Common myeloid progenitor, CD34-positive (primary cell): ENCODE data around the gene FOXA1.
"Not testable (repeated sequence)": the region's sequence is repeated elsewhere in the genome, so short reads cannot be mapped to it uniquely, and the experiment has no call there.

ENCODE experiments used
- CTCF ChIA-PET: fragments of 350-600 bp; sonication (Branson Sonifier 250); formaldehyde crosslinking; loops from one replicate; lab custom pipeline; 2021; ENCODE audit warnings: antibody characterized with exemption; lab: Charles Lee
- POLR2A ChIA-PET: fragments of 350-600 bp; sonication (Branson Sonifier 250); formaldehyde crosslinking; loops from one replicate; lab custom pipeline; 2021; ENCODE audit warnings: antibody characterized with exemption; lab: Charles Lee
- DNase-seq, 3 donors: peaks; one replicate each; pipeline versions ENCODE4 v3.0.0 to v3.0.0-alpha.2; 2013
- H3K27ac ChIP-seq, 2 experiments: 1 replicate in 1 of 2; 2 replicates in 1 of 2; pipeline ENCODE4 v1.7.0; 2013; ENCODE audit warnings: inconsistent platforms in 2 of 2, low read length in 2 of 2, mild to moderate bottlenecking in 2 of 2, low read depth in 1 of 2, moderate library complexity in 1 of 2; ENCODE audit not compliant: severe bottlenecking in 2 of 2, insufficient read depth in 1 of 2, poor library complexity in 1 of 2
- H3K27me3 ChIP-seq, 5 experiments: replicated peaks in 2 of 5; 1 replicate in 3 of 5; 2 replicates in 2 of 5; pipeline versions ENCODE4 v1.6.1 to v1.7.0; 2013; ENCODE audit warnings: low read length in 4 of 5, mild to moderate bottlenecking in 2 of 5, moderate library complexity in 2 of 5, inconsistent platforms in 1 of 5; ENCODE audit not compliant: insufficient read depth in 5 of 5, control insufficient read depth in 4 of 5
- H3K36me3 ChIP-seq, 4 experiments: 1 replicate in 2 of 4; 2 replicates in 2 of 4; pipeline versions ENCODE4 v1.6.1 to v1.7.0; 2013; ENCODE audit warnings: low read length in 3 of 4, control low read depth in 1 of 4, mild to moderate bottlenecking in 1 of 4; ENCODE audit not compliant: control insufficient read depth in 4 of 4, insufficient read depth in 4 of 4
- H3K4me1 ChIP-seq, 4 experiments: 1 replicate in 3 of 4; 2 replicates in 1 of 4; pipeline versions ENCODE4 v1.6.1 to v1.7.1; 2013; ENCODE audit warnings: low read length in 3 of 4, mild to moderate bottlenecking in 3 of 4, control low read depth in 1 of 4, inconsistent platforms in 1 of 4, moderate library complexity in 1 of 4; ENCODE audit not compliant: control insufficient read depth in 4 of 4, insufficient read depth in 4 of 4; ENCODE audit errors: control extremely low read depth in 1 of 4
- H3K4me3 ChIP-seq, 7 experiments: 1 replicate in 4 of 7; 2 replicates in 3 of 7; pipeline versions ENCODE4 v1.5.1 to v1.7.0; 2013; ENCODE audit warnings: mild to moderate bottlenecking in 7 of 7, low read length in 6 of 7, moderate library complexity in 6 of 7, inconsistent platforms in 2 of 7, low read depth in 2 of 7, control low read depth in 1 of 7; ENCODE audit not compliant: insufficient read depth in 4 of 7, control insufficient read depth in 1 of 7; ENCODE audit errors: extremely low read depth in 1 of 7
- H3K9me3 ChIP-seq, 5 experiments: 1 replicate in 4 of 5; 2 replicates in 1 of 5; pipeline versions ENCODE4 v1.6.1 to v1.7.1; 2013; ENCODE audit warnings: low read length in 4 of 5, mild to moderate bottlenecking in 2 of 5, inconsistent platforms in 1 of 5, low read depth in 1 of 5, moderate library complexity in 1 of 5; ENCODE audit not compliant: control insufficient read depth in 4 of 5, insufficient read depth in 2 of 5; ENCODE audit errors: control extremely low read depth in 1 of 5
- WGBS: methylation state at CpG from one replicate; pipeline ENCODE4 v1.1.5; 2013; ENCODE audit not compliant: insufficient coverage; 5-methylcytosine and 5-hydroxymethylcytosine counted together

The FOXA1 gene

GRCh38 chr14:37559386-37559785, 35.7 kb downstream of the FOXA1 start:
- H3K4me3 ChIP-seq = no peak overlapping the region
- no peaks in the 10 kb centered on the region for H3K4me1 ChIP-seq
- H3K27ac ChIP-seq = no peak overlapping the region
- DNase-seq = no peak
- H3K9me3 ChIP-seq = peaks cover 0 to 6% (median 0%) of the 10 kb centered on the region in 5 experiments
- 93% methylated on average over 3 of the region's 6 CpGs for WGBS
- H3K27me3 ChIP-seq = no peaks in the 10 kb centered on the region
- ChIA-PET POLR2A (no interaction called here), CTCF (interaction anchor here (0.6 to 0.9 kb wide), 2 partner anchors 22 to 38 kb away, joined by 3 to 4 read pairs; no protein-coding TSS in a partner anchor)
- H3K36me3 ChIP-seq = no peaks in the 10 kb centered on the region

- Histone ChIP-seq H3K27ac (no peak overlapping the region), H3K4me1 (no peaks in the 10 kb centered on the region), H3K4me3 (no peak overlapping the region), H3K36me3 (no peaks in the 10 kb centered on the region), H3K9me3 (peaks cover 0 to 9% (median 0%) of the 10 kb centered on the region in 5 experiments), H3K27me3 (no peaks in the 10 kb centered on the region)
- DNase-seq = no peak
- ChIA-PET CTCF (interaction anchor here (0.9 kb wide), 1 partner anchor 21 kb away, joined by 3 read pairs; no protein-coding TSS in a partner anchor), POLR2A (interaction anchor here (0.6 kb wide), 1 partner anchor 965 kb away, joined by 3 read pairs; no protein-coding TSS in a partner anchor)
- WGBS = 100% methylated on average over 2 of the region's 4 CpGs
Observed at GRCh38 chr14:37558740-37559139, 36.3 kb downstream of the FOXA1 start.

- POLR2A ChIA-PET, CTCF ChIA-PET, H3K4me3 ChIP-seq, DNase-seq, H3K27ac ChIP-seq, H3K4me1 ChIP-seq, H3K27me3 ChIP-seq, H3K36me3 ChIP-seq: not testable (repeated sequence)
- WGBS = no CpG with 5 or more reads among the region's 33 CpGs
- H3K9me3 ChIP-seq = peaks cover 0 to 16% (median 0%) of the 10 kb centered on the region in 5 experiments
Observed at GRCh38 chr14:37555596-37555995, 39.5 kb downstream of the FOXA1 start.

- H3K36me3 ChIP-seq = no peaks in the 10 kb centered on the region
- H3K9me3 ChIP-seq = peaks cover 0 to 16% (median 0%) of the 10 kb centered on the region in 5 experiments
- ChIA-PET POLR2A (no interaction called here), CTCF (no interaction called here)
- no peak overlapping the region for H3K27ac ChIP-seq
- DNase-seq = no peak
- H3K27me3 ChIP-seq = no peaks in the 10 kb centered on the region
- no CpG with 5 or more reads among the region's 1 CpG for WGBS
- H3K4me3 ChIP-seq = no peak overlapping the region
- no peaks in the 10 kb centered on the region for H3K4me1 ChIP-seq
Observed at GRCh38 chr14:37553935-37554550, 41.0 kb downstream of the FOXA1 start.

GRCh38 chr14:37551119-37551518, 43.9 kb downstream of the FOXA1 start:
- Histone ChIP-seq H3K27ac (no peak overlapping the region), H3K27me3 (no peaks in the 10 kb centered on the region), H3K4me3 (no peak overlapping the region), H3K9me3 (peaks cover 0 to 10% (median 0%) of the 10 kb centered on the region in 5 experiments), H3K36me3 (no peaks in the 10 kb centered on the region), H3K4me1 (no peaks in the 10 kb centered on the region)
- POLR2A ChIA-PET = no interaction called here
- no peak for DNase-seq
- WGBS = no CpG with 5 or more reads among the region's 1 CpG
- CTCF ChIA-PET = no interaction called here

GRCh38 chr14:37550511-37550910, 44.5 kb downstream of the FOXA1 start:
- no peak overlapping the region for H3K4me3 ChIP-seq
- no CpG with 5 or more reads among the region's 5 CpGs for WGBS
- no peak overlapping the region for H3K27ac ChIP-seq
- no peaks in the 10 kb centered on the region for H3K4me1 ChIP-seq
- H3K36me3 ChIP-seq = no peaks in the 10 kb centered on the region
- ChIA-PET CTCF (no interaction called here), POLR2A (no interaction called here)
- no peak for DNase-seq
- no peaks in the 10 kb centered on the region for H3K27me3 ChIP-seq
- peaks cover 0 to 10% (median 0%) of the 10 kb centered on the region in 5 experiments for H3K9me3 ChIP-seq

GRCh38 chr14:37546621-37547447, 48.2 kb downstream of the FOXA1 start:
- no peaks in the 10 kb centered on the region for H3K36me3 ChIP-seq
- no peaks in the 10 kb centered on the region for H3K27me3 ChIP-seq
- H3K27ac ChIP-seq = no peak overlapping the region
- CTCF ChIA-PET = no interaction called here
- DNase-seq = no peak
- no peaks in the 10 kb centered on the region for H3K4me1 ChIP-seq
- 88% methylated on average over 1 of the region's 6 CpGs for WGBS
- POLR2A ChIA-PET = no interaction called here
- H3K4me3 ChIP-seq = no peak overlapping the region
- no peaks in the 10 kb centered on the region for H3K9me3 ChIP-seq
